ENCODE data around the gene MAP3K4. TPM values are rescaled to one million over a fixed set of nuclear protein-coding genes. Genes with fewer than 3 reads are reported as not detected.

Gene MAP3K4
- total RNA-seq, 4 donors from 2014 or later: 34.9 to 113 (median 52.3) TPM

DNA sequence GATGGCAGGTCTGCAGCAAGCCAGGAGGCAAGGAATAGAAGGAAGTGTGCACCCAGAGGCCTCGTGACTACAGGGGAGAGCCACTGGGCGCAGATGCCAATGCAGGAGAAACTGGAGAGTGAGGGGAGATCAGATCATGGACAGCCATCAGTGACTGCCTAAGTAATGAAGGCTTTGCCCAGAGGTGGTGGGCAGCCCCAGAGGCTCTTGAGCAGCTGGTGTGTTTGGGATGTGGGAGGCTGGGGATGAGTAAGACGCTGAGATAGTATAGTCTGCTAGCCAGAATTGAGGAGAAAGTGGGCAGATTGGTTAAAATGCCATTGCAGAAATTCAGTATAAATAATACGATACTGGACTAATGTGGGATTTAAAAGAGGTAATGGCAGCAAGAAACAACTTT is 111.9 kb downstream of the MAP3K4 start:
- no peak for DNase-seq
- Histone ChIP-seq H3K36me3 (peaks cover 20 to 41% of the 10 kb centered on the region in 2 donors), H3K27ac (no peak overlapping the region), H3K4me1 (no peaks in the 10 kb centered on the region), H3K4me3 (replicated peaks in 1 of 3) (no peak overlapping the region), H3K27me3 (no peaks in the 10 kb centered on the region), H3K9me3 (no peaks in the 10 kb centered on the region)
- TF ChIP-seq, protein P1, sequence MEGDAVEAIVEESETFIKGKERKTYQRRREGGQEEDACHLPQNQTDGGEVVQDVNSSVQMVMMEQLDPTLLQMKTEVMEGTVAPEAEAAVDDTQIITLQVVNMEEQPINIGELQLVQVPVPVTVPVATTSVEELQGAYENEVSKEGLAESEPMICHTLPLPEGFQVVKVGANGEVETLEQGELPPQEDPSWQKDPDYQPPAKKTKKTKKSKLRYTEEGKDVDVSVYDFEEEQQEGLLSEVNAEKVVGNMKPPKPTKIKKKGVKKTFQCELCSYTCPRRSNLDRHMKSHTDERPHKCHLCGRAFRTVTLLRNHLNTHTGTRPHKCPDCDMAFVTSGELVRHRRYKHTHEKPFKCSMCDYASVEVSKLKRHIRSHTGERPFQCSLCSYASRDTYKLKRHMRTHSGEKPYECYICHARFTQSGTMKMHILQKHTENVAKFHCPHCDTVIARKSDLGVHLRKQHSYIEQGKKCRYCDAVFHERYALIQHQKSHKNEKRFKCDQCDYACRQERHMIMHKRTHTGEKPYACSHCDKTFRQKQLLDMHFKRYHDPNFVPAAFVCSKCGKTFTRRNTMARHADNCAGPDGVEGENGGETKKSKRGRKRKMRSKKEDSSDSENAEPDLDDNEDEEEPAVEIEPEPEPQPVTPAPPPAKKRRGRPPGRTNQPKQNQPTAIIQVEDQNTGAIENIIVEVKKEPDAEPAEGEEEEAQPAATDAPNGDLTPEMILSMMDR (IDR thresholded peaks at IDR 0.05): no peak
- TF ChIP-seq POLR2A (IDR thresholded peaks at IDR 0.05): no peak
- 93 to 95% methylated on average over 4 of the region's 4 CpGs for WGBS, 2 donors
- intact Hi-C loops (cut with DNase I): no loop called here

DNA sequence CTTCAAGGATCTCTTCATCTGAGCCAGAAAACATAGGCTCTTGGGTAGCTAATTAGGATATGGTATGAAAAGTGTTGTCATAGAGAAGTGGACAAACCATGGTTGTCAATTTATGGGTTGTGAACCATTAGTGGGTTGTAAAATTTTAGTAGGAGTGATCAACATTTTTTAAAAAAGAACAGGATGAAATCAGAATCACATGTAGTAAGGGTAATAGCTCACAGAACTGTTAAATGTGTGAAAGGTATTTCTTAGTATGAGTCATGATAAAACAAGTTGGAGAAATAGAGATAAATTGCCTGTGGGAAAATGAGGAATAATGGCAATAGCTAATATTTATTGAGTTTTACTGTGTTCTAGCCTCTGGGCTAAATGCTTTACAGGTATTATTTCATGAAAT is 113.4 kb downstream of the MAP3K4 start:
- Histone ChIP-seq H3K4me1 (no peaks in the 10 kb centered on the region), H3K4me3 (replicated peaks in 1 of 3) (no peak overlapping the region), H3K9me3 (no peaks in the 10 kb centered on the region), H3K36me3 (peaks cover 29 to 55% of the 10 kb centered on the region in 2 donors), H3K27me3 (no peaks in the 10 kb centered on the region), H3K27ac (no peak overlapping the region)
- intact Hi-C loops (cut with DNase I): no loop called here
- DNase-seq: no peak
- TF ChIP-seq, protein P1 (IDR thresholded peaks at IDR 0.05): no peak
- TF ChIP-seq POLR2A (IDR thresholded peaks at IDR 0.05): no peak

- no peaks in the 10 kb centered on the region for H3K27me3 ChIP-seq
- no peaks in the 10 kb centered on the region for H3K9me3 ChIP-seq
- no peak for DNase-seq
- peaks cover 33 to 59% of the 10 kb centered on the region in 2 donors for H3K36me3 ChIP-seq
- TF ChIP-seq, protein P1 (IDR thresholded peaks at IDR 0.05): no peak
- no peak for TF ChIP-seq POLR2A (IDR thresholded peaks at IDR 0.05)
- no peaks in the 10 kb centered on the region for H3K4me1 ChIP-seq
- no peak overlapping the region for H3K4me3 ChIP-seq (replicated peaks in 1 of 3)
- 97 to 98% methylated on average over 2 of the region's 2 CpGs for WGBS, 2 donors
- H3K27ac ChIP-seq: no peak overlapping the region
- intact Hi-C loops (cut with DNase I): no loop called here
Measured at GRCh38 chr6:161105408-161105807, 113.8 kb downstream of the MAP3K4 start.

- H3K9me3 ChIP-seq: no peaks in the 10 kb centered on the region
- H3K4me3 ChIP-seq (replicated peaks in 1 of 3): no peak overlapping the region
- DNase-seq: no peak
- no peaks in the 10 kb centered on the region for H3K27me3 ChIP-seq
- H3K27ac ChIP-seq: no peak overlapping the region
- WGBS, 2 donors: 96% methylated on average over 23 of the region's 23 CpGs
- H3K4me1 ChIP-seq: no peaks in the 10 kb centered on the region
- intact Hi-C loops (cut with DNase I): no loop called here
- TF ChIP-seq, protein P1 (IDR thresholded peaks at IDR 0.05): no peak
- no peak for TF ChIP-seq POLR2A (IDR thresholded peaks at IDR 0.05)
- peaks cover 46 to 69% of the 10 kb centered on the region in 2 donors for H3K36me3 ChIP-seq
Measured at GRCh38 chr6:161107779-161108730, 116.5 kb downstream of the MAP3K4 start.

- no peaks in the 10 kb centered on the region for H3K9me3 ChIP-seq
- H3K4me1 ChIP-seq: no peaks in the 10 kb centered on the region
- TF ChIP-seq, protein P1 (IDR thresholded peaks at IDR 0.05): no peak
- TF ChIP-seq POLR2A (IDR thresholded peaks at IDR 0.05): no peak
- H3K27me3 ChIP-seq: no peaks in the 10 kb centered on the region
- WGBS, 2 donors: 92 to 94% methylated on average over 5 of the region's 5 CpGs
- no peak for DNase-seq
- H3K27ac ChIP-seq: no peak overlapping the region
- H3K36me3 ChIP-seq: peaks cover 46 to 69% of the 10 kb centered on the region in 2 donors
- intact Hi-C loops (cut with DNase I): no loop called here
- H3K4me3 ChIP-seq (replicated peaks in 1 of 3): no peak overlapping the region
Measured at GRCh38 chr6:161108916-161109315, 117.3 kb downstream of the MAP3K4 start.
